GM12891 (cell line): ENCODE data around the gene NMT1.

ENCODE experiments used
- POLR2A ChIP-seq: IDR thresholded peaks from 2 replicates; pipeline ENCODE4 v1.6.1; 2011; ENCODE audit warnings: low read depth, low read length, control low read depth
- POLR2AphosphoS5 ChIP-seq: IDR thresholded peaks from 2 replicates; pipeline ENCODE4 v1.6.1; 2011; ENCODE audit warnings: low read depth, low read length, control low read depth
- SPI1 ChIP-seq: IDR thresholded peaks from 2 replicates; pipeline ENCODE4 v1.6.1; 2011; ENCODE audit warnings: low read depth, low read length, control low read depth
- TAF1 ChIP-seq: IDR thresholded peaks from 2 replicates; pipeline ENCODE4 v1.6.1; 2011; ENCODE audit warnings: low read depth, low read length, control low read depth

- TF ChIP-seq POLR2AphosphoS5 (no peak), TAF1 (no peak), POLR2A (no peak), SPI1 (no peak)
Observed at GRCh38 chr17:45022288-45022648, 38.8 kb upstream of the NMT1 start.
